Brain microvascular endothelial cell (primary cell): Measurements from ENCODE around the gene GFER.

ENCODE experiments used
- DNase-seq: peaks from one replicate; pipeline ENCODE4 v3.0.0-alpha.2; 2020
- H3K27ac ChIP-seq: fragments of 250-450 bp; sonication (Bioruptor Pico); 2 replicates; pipeline ENCODE4 v1.5.1; 2020; ENCODE audit warnings: mild to moderate bottlenecking, moderate library complexity
- H3K27me3 ChIP-seq: fragments of 250-450 bp; sonication (Bioruptor Pico); replicated peaks from 2 replicates; pipeline ENCODE4 v1.5.1; 2020; ENCODE audit warnings: mild to moderate bottlenecking
- H3K36me3 ChIP-seq: fragments of 250-450 bp; sonication (Bioruptor Pico); replicated peaks from 2 replicates; pipeline ENCODE4 v1.5.1; 2020; ENCODE audit warnings: mild to moderate bottlenecking
- H3K4me3 ChIP-seq: 2 replicates; pipeline ENCODE4 v1.5.1; 2011; ENCODE audit warnings: low read depth, mild to moderate bottlenecking, control low read depth, low read length, moderate library complexity
- CTCF ChIP-seq: IDR thresholded peaks from 2 replicates; pipeline ENCODE4 v1.5.1; 2011; ENCODE audit warnings: low read depth, mild to moderate bottlenecking, moderate library complexity, low read length, control low read depth, inconsistent platforms; ENCODE audit errors: missing control alignments
- in situ Hi-C: cut with HindIII; loops from 2 replicates; pipeline ENCODE4 v1.10.0; 2017; ENCODE audit warnings: low sequenced_read_pairs, low pct_ligation_motif_present

GFER gene

GRCh38 chr16:1977875-1978268 lies 6.1 kb upstream of the GFER start:
- in situ Hi-C loops, result no loop called here
- Histone ChIP-seq H3K27me3 (peaks cover 34% of the 10 kb centered on the region), H3K27ac (no peak overlapping the region), H3K36me3 (peaks cover 47% of the 10 kb centered on the region), H3K4me3 (no peak overlapping the region)
- TF ChIP-seq CTCF, result no peak
- DNase-seq, result no peak

DNA sequence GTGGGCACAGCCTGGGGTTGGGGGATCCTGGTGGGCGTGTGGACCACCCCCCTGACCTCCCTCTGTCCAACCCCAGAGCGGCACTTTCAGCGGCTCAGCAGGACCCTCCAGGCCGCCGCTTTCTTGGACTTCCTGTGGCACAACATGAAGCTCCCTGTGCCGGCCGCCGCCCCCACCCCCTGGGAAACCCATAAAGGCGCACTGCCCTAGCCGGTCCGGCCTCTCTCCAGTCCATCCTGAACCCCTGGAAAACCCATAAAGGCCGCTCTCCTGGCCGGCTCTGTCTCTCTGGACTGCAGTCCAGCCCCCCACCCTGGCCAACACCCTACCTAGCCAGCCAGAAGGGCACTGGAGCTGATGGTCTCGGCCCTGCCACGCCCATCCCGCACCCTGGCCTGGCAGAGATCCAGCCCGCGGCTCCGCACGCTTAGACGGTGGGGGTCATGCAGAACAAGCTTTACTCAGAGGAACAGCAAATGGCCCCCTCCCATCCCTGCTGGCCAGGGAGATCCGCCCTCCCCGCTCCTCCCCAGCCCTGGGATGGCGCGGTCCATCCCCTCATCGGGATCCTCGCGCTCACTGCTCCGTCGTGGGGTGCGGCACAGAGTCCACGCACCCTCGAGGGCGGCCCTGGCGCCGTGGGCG lies 5.4 kb upstream of the GFER start:
- TF ChIP-seq CTCF, result no peak
- in situ Hi-C loops, result no loop called here
- Histone ChIP-seq H3K27ac (no peak overlapping the region), H3K4me3 (no peak overlapping the region), H3K36me3 (peaks cover 47% of the 10 kb centered on the region), H3K27me3 (peaks cover 34% of the 10 kb centered on the region)
- DNase-seq, result no peak

DNA sequence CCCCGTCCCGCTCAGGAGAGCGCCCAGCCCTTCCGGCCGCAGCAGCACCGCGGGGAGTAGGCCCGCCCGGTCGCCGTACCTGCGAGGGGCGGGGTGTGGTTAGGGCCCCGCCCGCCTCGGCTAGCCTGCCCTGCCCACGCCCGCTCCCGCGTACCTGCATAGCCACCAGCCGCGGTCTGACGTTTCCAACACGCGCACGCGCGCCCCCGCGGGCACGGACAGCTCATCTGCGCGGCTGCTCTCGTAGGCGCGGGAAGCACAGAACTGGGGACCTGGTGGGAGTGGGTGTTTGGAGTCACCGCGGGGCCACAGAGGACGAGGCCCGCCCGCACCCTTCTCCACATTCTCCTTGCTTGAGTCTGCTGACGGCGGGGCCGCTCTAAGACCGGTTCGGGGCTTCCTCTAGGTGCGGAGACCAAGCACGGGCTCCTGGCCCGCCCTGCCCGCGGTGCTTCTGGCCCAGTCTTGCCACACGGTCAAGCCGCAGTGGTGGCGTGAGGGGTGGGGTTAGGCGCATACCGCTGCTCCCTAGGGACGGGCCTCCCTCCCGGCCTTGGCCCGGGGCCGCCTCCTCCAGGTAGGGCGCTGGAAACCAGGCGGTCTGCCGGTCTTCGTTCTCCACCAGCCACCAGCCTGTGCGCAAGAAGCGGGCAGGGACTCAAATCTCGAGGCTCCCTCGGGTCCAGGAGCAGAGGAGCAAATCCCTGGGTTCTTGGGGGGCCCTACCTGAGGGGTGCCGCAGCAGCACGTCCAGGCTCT lies 4.5 kb upstream of the GFER start:
- no peak for TF ChIP-seq CTCF
- in situ Hi-C loops, result no loop called here
- no peak overlapping the region for H3K4me3 ChIP-seq
- H3K27me3 ChIP-seq, result peaks cover 34% of the 10 kb centered on the region
- H3K27ac ChIP-seq, result no peak overlapping the region
- DNase-seq, result no peak
- peaks cover 43% of the 10 kb centered on the region for H3K36me3 ChIP-seq

DNA sequence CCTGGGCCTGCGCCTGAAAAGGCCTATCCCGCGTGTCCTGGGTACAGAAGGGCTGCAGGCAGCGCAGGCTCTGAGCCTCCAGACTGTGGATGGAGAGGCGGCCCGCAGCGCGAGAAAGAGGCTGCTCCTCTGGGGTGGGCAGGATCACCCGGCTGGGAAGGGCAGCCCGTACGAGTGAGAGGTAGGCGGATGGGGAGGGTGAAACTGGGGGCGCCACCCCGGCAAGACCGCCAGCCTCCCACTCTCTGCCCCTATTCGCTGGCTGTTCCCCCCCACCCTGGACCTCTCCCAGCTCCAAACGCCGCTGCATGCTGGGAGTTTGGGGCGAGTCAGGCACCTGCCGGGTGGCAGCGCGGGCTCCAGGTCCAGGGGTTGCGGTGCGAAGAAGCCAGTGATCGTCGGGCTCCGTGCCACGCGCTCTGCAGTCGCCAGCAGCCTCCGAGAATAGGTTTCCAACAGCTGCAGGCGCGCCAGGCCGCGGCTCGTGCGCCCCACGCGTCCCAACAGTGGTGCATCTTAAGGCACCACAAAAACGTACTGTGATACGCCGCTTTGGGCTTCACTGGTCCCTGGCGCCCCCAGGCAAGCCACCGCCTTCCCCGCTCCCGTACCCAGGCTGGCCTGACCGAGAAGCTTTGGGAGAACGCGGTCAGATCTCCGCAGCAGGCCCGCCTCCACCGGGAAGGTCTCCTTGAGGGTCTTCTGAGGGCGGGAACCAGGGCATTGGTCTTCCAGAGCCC lies 3.8 kb upstream of the GFER start:
- no peak overlapping the region for H3K27ac ChIP-seq
- in situ Hi-C loops, result no loop called here

DNA sequence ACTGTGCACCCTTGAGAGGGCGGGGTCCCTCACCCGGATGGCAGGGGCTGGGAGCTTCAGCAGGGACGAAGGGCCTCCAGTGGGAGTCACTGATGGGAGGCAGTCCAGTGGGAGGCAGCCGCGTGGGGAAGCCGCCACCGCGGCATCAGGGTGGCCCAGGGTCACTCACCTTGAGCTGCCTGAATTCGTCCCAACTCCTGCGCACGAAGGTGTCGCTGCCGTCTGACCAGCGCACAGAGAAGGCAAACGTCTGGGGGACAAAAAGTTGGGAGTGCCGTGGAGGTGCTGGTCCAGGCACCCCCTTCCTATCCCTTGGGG lies 3.3 kb upstream of the GFER start:
- Histone ChIP-seq H3K27ac (no peak overlapping the region), H3K36me3 (peaks cover 33% of the 10 kb centered on the region), H3K27me3 (peaks cover 34% of the 10 kb centered on the region), H3K4me3 (no peak overlapping the region)
- TF ChIP-seq CTCF, result no peak
- in situ Hi-C loops, result no loop called here
- no peak for DNase-seq

More for the DNA sequence above, 3.8 kb upstream of the GFER start:
- no peak for TF ChIP-seq CTCF
- DNase-seq, result no peak
- Histone ChIP-seq H3K27me3 (peaks cover 34% of the 10 kb centered on the region), H3K36me3 (peaks cover 35% of the 10 kb centered on the region), H3K4me3 (no peak overlapping the region)
